Skeletal muscle tissue (tissue), 4 donors: ENCODE results near the gene SLC39A9. TPM values are rescaled to one million over a fixed set of nuclear protein-coding genes. Genes with fewer than 3 reads are reported as not detected.

Source experiments
- H3K27ac ChIP-seq: one replicate; pipeline ENCODE4 v1.7.0; 2013; ENCODE audit warnings: mild to moderate bottlenecking, low read depth, low read length, inconsistent platforms
- H3K27me3 ChIP-seq, 3 donors: one replicate each; pipeline ENCODE4 v1.7.0; 2013; ENCODE audit warnings: low read length in 3 of 3; ENCODE audit not compliant: control insufficient read depth in 3 of 3, insufficient read depth in 3 of 3
- H3K36me3 ChIP-seq, 3 donors: one replicate each; pipeline ENCODE4 v1.7.0; 2013; ENCODE audit warnings: low read length in 3 of 3; ENCODE audit not compliant: control insufficient read depth in 3 of 3, insufficient read depth in 3 of 3
- H3K4me1 ChIP-seq, 3 donors: one replicate each; pipeline ENCODE4 v1.7.0; 2013; ENCODE audit warnings: low read length in 3 of 3, mild to moderate bottlenecking in 3 of 3; ENCODE audit not compliant: control insufficient read depth in 3 of 3, insufficient read depth in 3 of 3
- H3K4me3 ChIP-seq, 3 donors: one replicate each; pipeline ENCODE4 v1.7.0; 2013; ENCODE audit warnings: low read length in 3 of 3
- H3K9ac ChIP-seq, 3 donors: one replicate each; pipeline ENCODE4 v1.7.0; 2013; ENCODE audit warnings: low read length in 3 of 3, mild to moderate bottlenecking in 3 of 3, moderate library complexity in 2 of 3, low read depth in 1 of 3
- H3K9me3 ChIP-seq, 3 donors: one replicate each; pipeline ENCODE4 v1.7.0; 2013; ENCODE audit warnings: low read length in 3 of 3; ENCODE audit not compliant: control insufficient read depth in 3 of 3
- total RNA-seq: library from RNA; depleted of rRNA; stranded (reverse); fragments of >200 nt; gene quantifications from one replicate; pipeline ENCODE4 v1.2.3, GENCODE V29; 2014
- donor health status: Osteomylitis.

The SLC39A9 gene
- total RNA-seq, 1 donor from 2014 or later, result 52.7 TPM

GRCh38 chr14:69366069-69366468 lies 32.4 kb upstream of the SLC39A9 start:
- peaks cover 0 to 3% (median 0%) of the 10 kb centered on the region in 3 donors for H3K27me3 ChIP-seq

GRCh38 chr14:69366761-69367160 lies 31.7 kb upstream of the SLC39A9 start:
- no peak overlapping the region for H3K9ac ChIP-seq
- H3K9me3 ChIP-seq, result no peaks in the 10 kb centered on the region
- no peak overlapping the region for H3K4me3 ChIP-seq
- peaks cover 0 to 5% (median 0%) of the 10 kb centered on the region in 3 donors for H3K4me1 ChIP-seq
- peaks cover 0 to 3% (median 0%) of the 10 kb centered on the region in 3 donors for H3K27me3 ChIP-seq
- no peak overlapping the region for H3K27ac ChIP-seq
- no peaks in the 10 kb centered on the region for H3K36me3 ChIP-seq

More at GRCh38 chr14:69366069-69366468, 32.4 kb upstream of the SLC39A9 start:
- no peak overlapping the region for H3K9ac ChIP-seq
- H3K4me3 ChIP-seq, result no peak overlapping the region
- H3K4me1 ChIP-seq, result peaks cover 0 to 5% (median 0%) of the 10 kb centered on the region in 3 donors
- no peak overlapping the region for H3K27ac ChIP-seq
- H3K36me3 ChIP-seq, result no peaks in the 10 kb centered on the region
- H3K9me3 ChIP-seq, result no peaks in the 10 kb centered on the region

- H3K27ac ChIP-seq, result no peak overlapping the region
- no peaks in the 10 kb centered on the region for H3K9me3 ChIP-seq
- H3K9ac ChIP-seq, result no peak overlapping the region
- no peaks in the 10 kb centered on the region for H3K36me3 ChIP-seq
- peaks cover 0 to 5% (median 0%) of the 10 kb centered on the region in 3 donors for H3K4me1 ChIP-seq
- H3K4me3 ChIP-seq, result no peak overlapping the region
- H3K27me3 ChIP-seq, result peaks cover 0 to 3% (median 0%) of the 10 kb centered on the region in 3 donors
Measured at GRCh38 chr14:69368381-69368780, 30.1 kb upstream of the SLC39A9 start.

- Histone ChIP-seq H3K27me3 (peaks cover 0 to 3% (median 0%) of the 10 kb centered on the region in 3 donors), H3K9me3 (peaks cover 0 to under 1% (median 0%) of the 10 kb centered on the region in 3 donors), H3K4me1 (peaks cover 0 to 5% (median 0%) of the 10 kb centered on the region in 3 donors), H3K36me3 (peaks cover 0 to 4% (median 0%) of the 10 kb centered on the region in 3 donors), H3K27ac (no peak overlapping the region), H3K4me3 (no peak overlapping the region), H3K9ac (no peak overlapping the region)
Measured at GRCh38 chr14:69370061-69370460, 28.4 kb upstream of the SLC39A9 start.

GRCh38 chr14:69372146-69372545 lies 26.3 kb upstream of the SLC39A9 start:
- Histone ChIP-seq H3K27ac (no peak overlapping the region), H3K4me3 (no peak overlapping the region), H3K27me3 (no peaks in the 10 kb centered on the region), H3K36me3 (peaks cover 6 to 11% (median 11%) of the 10 kb centered on the region in 3 donors), H3K9me3 (peaks cover 0 to 2% (median 0%) of the 10 kb centered on the region in 3 donors), H3K4me1 (peaks cover 0 to 5% (median 0%) of the 10 kb centered on the region in 3 donors), H3K9ac (no peak overlapping the region)

GRCh38 chr14:69373104-69373503 lies 25.4 kb upstream of the SLC39A9 start:
- no peaks in the 10 kb centered on the region for H3K27me3 ChIP-seq
- H3K36me3 ChIP-seq, result peaks cover 6 to 11% (median 11%) of the 10 kb centered on the region in 3 donors
- H3K9ac ChIP-seq, result no peak overlapping the region
- H3K9me3 ChIP-seq, result peaks cover 0 to 2% (median 0%) of the 10 kb centered on the region in 3 donors
- H3K4me3 ChIP-seq, result no peak overlapping the region
- no peak overlapping the region for H3K27ac ChIP-seq
- H3K4me1 ChIP-seq, result peaks cover 0 to 5% (median 0%) of the 10 kb centered on the region in 3 donors

GRCh38 chr14:69374235-69374634 lies 24.3 kb upstream of the SLC39A9 start:
- no peak overlapping the region for H3K9ac ChIP-seq
- no peaks in the 10 kb centered on the region for H3K27me3 ChIP-seq
- no peaks in the 10 kb centered on the region for H3K4me1 ChIP-seq
- H3K36me3 ChIP-seq, result peaks cover 6 to 11% (median 11%) of the 10 kb centered on the region in 3 donors
- no peak overlapping the region for H3K4me3 ChIP-seq
- peaks cover 0 to 2% (median 0%) of the 10 kb centered on the region in 3 donors for H3K9me3 ChIP-seq
- H3K27ac ChIP-seq, result no peak overlapping the region

GRCh38 chr14:69375182-69375581 lies 23.3 kb upstream of the SLC39A9 start:
- Histone ChIP-seq H3K27ac (no peak overlapping the region), H3K27me3 (no peaks in the 10 kb centered on the region), H3K4me3 (no peak overlapping the region), H3K36me3 (peaks cover 6 to 16% (median 15%) of the 10 kb centered on the region in 3 donors), H3K9ac (no peak overlapping the region), H3K4me1 (no peaks in the 10 kb centered on the region), H3K9me3 (peaks cover 0 to 2% (median 0%) of the 10 kb centered on the region in 3 donors)

- Histone ChIP-seq H3K9me3 (peaks cover 0 to 2% (median 0%) of the 10 kb centered on the region in 3 donors), H3K27me3 (no peaks in the 10 kb centered on the region), H3K4me1 (no peaks in the 10 kb centered on the region), H3K27ac (no peak overlapping the region), H3K9ac (no peak overlapping the region), H3K4me3 (no peak overlapping the region), H3K36me3 (peaks cover 6 to 20% (median 18%) of the 10 kb centered on the region in 3 donors)
Measured at GRCh38 chr14:69375722-69376121, 22.8 kb upstream of the SLC39A9 start.

- Histone ChIP-seq H3K9me3 (peaks cover 0 to 2% (median 0%) of the 10 kb centered on the region in 3 donors), H3K27ac (no peak overlapping the region), H3K9ac (no peak overlapping the region), H3K36me3 (peaks cover 6 to 20% (median 18%) of the 10 kb centered on the region in 3 donors), H3K4me1 (no peaks in the 10 kb centered on the region), H3K4me3 (no peak overlapping the region), H3K27me3 (no peaks in the 10 kb centered on the region)
Measured at GRCh38 chr14:69376439-69376838, 22.1 kb upstream of the SLC39A9 start.
